ENCODE results near the gene SHANK3.

The SHANK3 gene

DNA sequence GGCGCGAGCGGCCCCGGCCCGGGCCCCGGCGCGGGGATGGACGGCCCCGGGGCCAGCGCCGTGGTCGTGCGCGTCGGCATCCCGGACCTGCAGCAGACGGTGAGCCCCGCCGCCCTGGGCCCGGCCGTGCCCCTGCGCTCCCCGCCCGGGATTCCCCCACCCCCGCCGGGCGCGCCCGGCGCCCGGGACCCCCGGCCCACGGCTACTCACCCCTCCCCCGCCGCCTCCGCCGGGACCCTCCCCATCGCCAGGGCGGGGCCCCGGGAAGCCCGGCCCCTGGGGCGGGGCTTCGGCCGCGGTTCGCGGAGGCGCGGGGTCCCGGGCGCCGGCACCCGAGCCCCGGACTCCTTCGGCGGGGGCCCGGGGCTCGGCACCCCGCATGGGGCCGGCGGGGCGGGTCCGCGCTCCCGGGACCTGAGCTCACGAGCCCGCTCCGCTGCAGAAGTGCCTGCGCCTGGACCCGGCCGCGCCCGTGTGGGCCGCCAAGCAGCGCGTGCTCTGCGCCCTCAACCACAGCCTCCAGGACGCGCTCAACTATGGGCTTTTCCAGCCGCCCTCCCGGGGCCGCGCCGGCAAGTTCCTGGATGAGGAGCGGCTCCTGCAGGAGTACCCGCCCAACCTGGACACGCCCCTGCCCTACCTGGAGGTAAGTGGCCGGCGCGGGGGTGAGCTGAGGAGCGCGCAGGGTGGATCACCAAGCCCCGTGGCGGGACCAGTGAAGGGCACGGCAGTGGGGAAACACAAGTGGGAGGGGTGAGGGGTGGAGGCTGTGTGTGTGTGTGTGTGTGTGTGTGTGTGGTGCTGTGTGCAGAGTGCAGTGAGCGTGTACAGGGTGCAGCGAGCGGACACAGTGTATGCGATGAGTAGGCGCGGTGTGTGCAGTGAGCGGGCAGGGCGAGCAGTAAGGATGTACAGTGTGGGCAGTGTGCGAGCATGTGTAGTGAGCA is 2.3 kb downstream of the SHANK3 start (continued):
- TF ChIP-seq ZBTB8A (tag by site-specific recombination; IDR thresholded peaks at IDR 0.05) (peak; percentile 70), PRDM6 (tag by site-specific recombination; IDR thresholded peaks at IDR 0.05) (no peak), EGR2 (tag by site-specific recombination; IDR thresholded peaks at IDR 0.05; ENCODE audit: low read depth) (peak; percentile 94), ZBTB48 (tag by site-specific recombination; IDR thresholded peaks at IDR 0.05) (peak; percentile 39; the same call in 1 of the 2 replicates)
- TF ChIP-seq, protein P1, sequence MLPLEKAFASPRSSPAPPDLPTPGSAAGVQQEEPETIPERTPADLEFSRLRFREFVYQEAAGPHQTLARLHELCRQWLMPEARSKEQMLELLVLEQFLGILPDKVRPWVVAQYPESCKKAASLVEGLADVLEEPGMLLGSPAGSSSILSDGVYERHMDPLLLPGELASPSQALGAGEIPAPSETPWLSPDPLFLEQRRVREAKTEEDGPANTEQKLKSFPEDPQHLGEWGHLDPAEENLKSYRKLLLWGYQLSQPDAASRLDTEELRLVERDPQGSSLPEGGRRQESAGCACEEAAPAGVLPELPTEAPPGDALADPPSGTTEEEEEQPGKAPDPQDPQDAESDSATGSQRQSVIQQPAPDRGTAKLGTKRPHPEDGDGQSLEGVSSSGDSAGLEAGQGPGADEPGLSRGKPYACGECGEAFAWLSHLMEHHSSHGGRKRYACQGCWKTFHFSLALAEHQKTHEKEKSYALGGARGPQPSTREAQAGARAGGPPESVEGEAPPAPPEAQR (tag by site-specific recombination; IDR thresholded peaks at IDR 0.05): 0 out of 2 replicates have a peak, but pooled peaks have one; percentile 36

DNA sequence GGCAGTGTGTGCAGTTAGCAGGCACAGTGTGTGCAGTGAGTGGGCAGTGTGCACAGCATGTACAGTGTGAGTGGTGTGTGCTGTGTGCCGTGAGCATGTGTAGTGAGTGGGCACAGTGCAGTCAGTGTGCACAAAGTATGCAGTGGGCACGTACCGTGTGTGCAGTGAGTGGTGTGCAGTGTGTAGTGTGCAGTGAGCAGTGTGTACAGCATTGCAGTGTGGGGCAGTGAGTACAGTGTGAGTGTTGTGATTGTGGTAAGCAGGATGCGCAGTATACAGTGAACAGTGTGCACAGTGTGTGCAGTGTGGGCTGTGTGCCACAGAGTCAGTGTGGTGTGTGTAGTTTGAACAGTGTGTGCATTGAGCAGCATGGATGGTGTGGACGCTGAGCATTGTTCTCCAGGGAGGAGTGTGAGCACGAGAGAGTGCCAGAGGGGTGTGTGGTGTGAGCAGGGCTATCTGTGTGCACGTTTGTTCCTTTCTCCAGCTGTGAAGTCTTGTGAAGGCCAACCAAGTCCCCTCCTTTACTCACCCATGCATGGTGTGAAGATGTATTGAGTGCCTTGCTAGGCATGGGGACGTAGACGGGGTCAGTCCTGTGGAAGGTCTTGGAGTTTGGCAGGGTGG is 3.0 kb downstream of the SHANK3 start:
- Histone ChIP-seq H3K27ac (ENCODE audit: extremely low read depth, low read depth, low read length) (no peak overlapping the region), H3K9me3 (ENCODE audit: control insufficient read depth, insufficient read depth, low read depth, low read length) (no peaks in the 10 kb centered on the region), H3K4me3 (ENCODE audit: low read depth, low read length) (peak overlapping the region; percentile 39; the same call in 1 of the 2 replicates), H3K4me1 (ENCODE audit: control insufficient read depth, insufficient read depth, low read length) (no peaks in the 10 kb centered on the region), H3K36me3 (ENCODE audit: control insufficient read depth in 2 of 2, insufficient read depth in 1 of 2, low read length in 2 of 2) (no peaks in the 10 kb centered on the region)
- CTCF ChIA-PET: interaction anchor here (1.2 kb wide), 1 partner anchor 24 kb away, joined by 3 read pairs; no protein-coding TSS in a partner anchor
- POLR2A ChIA-PET: interaction anchor here (1.3 kb wide), 1 partner anchor 9 kb away, joined by 4 read pairs; no protein-coding TSS in a partner anchor
- peak; percentile 96 for TF ChIP-seq ZNF18 (tag by site-specific recombination; IDR thresholded peaks at IDR 0.05)
- TF ChIP-seq, protein P2, sequence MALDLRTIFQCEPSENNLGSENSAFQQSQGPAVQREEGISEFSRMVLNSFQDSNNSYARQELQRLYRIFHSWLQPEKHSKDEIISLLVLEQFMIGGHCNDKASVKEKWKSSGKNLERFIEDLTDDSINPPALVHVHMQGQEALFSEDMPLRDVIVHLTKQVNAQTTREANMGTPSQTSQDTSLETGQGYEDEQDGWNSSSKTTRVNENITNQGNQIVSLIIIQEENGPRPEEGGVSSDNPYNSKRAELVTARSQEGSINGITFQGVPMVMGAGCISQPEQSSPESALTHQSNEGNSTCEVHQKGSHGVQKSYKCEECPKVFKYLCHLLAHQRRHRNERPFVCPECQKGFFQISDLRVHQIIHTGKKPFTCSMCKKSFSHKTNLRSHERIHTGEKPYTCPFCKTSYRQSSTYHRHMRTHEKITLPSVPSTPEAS (tag by site-specific recombination; IDR thresholded peaks at IDR 0.05): peak; percentile 80
- TF ChIP-seq ZBTB48 (tag by site-specific recombination; IDR thresholded peaks at IDR 0.05): 0 out of 2 replicates have a peak, but pooled peaks have one; percentile 10
- TF ChIP-seq GFI1B (tag by site-specific recombination; IDR thresholded peaks at IDR 0.05): no peak
- TF ChIP-seq EGR2 (tag by site-specific recombination; IDR thresholded peaks at IDR 0.05; ENCODE audit: low read depth): peak; percentile 73
- peak; percentile 29; the same call in 1 of the 2 replicates for TF ChIP-seq ZNF2 (tag by site-specific recombination; IDR thresholded peaks at IDR 0.05)
- peak; percentile 44; the same call in 1 of the 2 replicates for TF ChIP-seq ZBTB7A (tag by site-specific recombination; IDR thresholded peaks at IDR 0.05; ENCODE audit: low read depth)
- peak; percentile 49; the same call in 1 of the 2 replicates for TF ChIP-seq ZNF792 (tag by site-specific recombination; IDR thresholded peaks at IDR 0.05)
- 0 out of 2 replicates have a peak, but pooled peaks have one; percentile 21 for TF ChIP-seq KLF7 (tag by site-specific recombination; IDR thresholded peaks at IDR 0.05; ENCODE audit: borderline replicate concordance)
- peak; percentile 82 for TF ChIP-seq ZFHX2 (tag by site-specific recombination; conservative IDR thresholded peaks at IDR 0.05)
- TF ChIP-seq PBX3 (CRISPR knock-in tag; IDR thresholded peaks at IDR 0.05): no peak
- no peak for TF ChIP-seq ZNF473 (tag by site-specific recombination; IDR thresholded peaks at IDR 0.05)
- TF ChIP-seq, protein P3, sequence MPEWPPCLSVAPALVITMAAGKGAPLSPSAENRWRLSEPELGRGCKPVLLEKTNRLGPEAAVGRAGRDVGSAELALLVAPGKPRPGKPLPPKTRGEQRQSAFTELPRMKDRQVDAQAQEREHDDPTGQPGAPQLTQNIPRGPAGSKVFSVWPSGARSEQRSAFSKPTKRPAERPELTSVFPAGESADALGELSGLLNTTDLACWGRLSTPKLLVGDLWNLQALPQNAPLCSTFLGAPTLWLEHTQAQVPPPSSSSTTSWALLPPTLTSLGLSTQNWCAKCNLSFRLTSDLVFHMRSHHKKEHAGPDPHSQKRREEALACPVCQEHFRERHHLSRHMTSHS (tag by site-specific recombination; IDR thresholded peaks at IDR 0.05): 0 out of 2 replicates have a peak, but pooled peaks have one; percentile 0
- 0 out of 2 replicates have a peak, but pooled peaks have one; percentile 6 for TF ChIP-seq GLI4 (tag by site-specific recombination; IDR thresholded peaks at IDR 0.05)
- TF ChIP-seq, protein P4, sequence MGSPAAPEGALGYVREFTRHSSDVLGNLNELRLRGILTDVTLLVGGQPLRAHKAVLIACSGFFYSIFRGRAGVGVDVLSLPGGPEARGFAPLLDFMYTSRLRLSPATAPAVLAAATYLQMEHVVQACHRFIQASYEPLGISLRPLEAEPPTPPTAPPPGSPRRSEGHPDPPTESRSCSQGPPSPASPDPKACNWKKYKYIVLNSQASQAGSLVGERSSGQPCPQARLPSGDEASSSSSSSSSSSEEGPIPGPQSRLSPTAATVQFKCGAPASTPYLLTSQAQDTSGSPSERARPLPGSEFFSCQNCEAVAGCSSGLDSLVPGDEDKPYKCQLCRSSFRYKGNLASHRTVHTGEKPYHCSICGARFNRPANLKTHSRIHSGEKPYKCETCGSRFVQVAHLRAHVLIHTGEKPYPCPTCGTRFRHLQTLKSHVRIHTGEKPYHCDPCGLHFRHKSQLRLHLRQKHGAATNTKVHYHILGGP (tag by site-specific recombination; IDR thresholded peaks at IDR 0.05): no peak
- TF ChIP-seq ZBTB20 (tag by site-specific recombination; IDR thresholded peaks at IDR 0.05): 0 out of 2 replicates have a peak, but pooled peaks have one; percentile 4
- 0 out of 2 replicates have a peak, but pooled peaks have one; percentile 6 for TF ChIP-seq ZNF701 (tag by site-specific recombination; IDR thresholded peaks at IDR 0.05)
- TF ChIP-seq, protein P5, sequence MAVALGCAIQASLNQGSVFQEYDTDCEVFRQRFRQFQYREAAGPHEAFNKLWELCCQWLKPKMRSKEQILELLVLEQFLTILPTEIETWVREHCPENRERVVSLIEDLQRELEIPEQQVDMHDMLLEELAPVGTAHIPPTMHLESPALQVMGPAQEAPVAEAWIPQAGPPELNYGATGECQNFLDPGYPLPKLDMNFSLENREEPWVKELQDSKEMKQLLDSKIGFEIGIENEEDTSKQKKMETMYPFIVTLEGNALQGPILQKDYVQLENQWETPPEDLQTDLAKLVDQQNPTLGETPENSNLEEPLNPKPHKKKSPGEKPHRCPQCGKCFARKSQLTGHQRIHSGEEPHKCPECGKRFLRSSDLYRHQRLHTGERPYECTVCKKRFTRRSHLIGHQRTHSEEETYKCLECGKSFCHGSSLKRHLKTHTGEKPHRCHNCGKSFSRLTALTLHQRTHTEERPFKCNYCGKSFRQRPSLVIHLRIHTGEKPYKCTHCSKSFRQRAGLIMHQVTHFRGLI (tag by site-specific recombination; IDR thresholded peaks at IDR 0.05): no peak
